IgD-negative memory B cell (primary cell): ENCODE results near the gene ITGB6. TPM values are rescaled to one million over a fixed set of nuclear protein-coding genes. Genes with fewer than 3 reads are reported as not detected.

Source experiments
- H3K27ac Mint-ChIP-seq, 3 donors: one replicate each; pipeline ENCODE4 v1.8.0; 2020 to 2022; ENCODE audit warnings: mild to moderate bottlenecking in 3 of 3, mixed read lengths in 3 of 3, moderate library complexity in 1 of 3
- H3K27me3 Mint-ChIP-seq: one replicate; pipeline ENCODE4 v1.8.0; 2021; ENCODE audit warnings: mixed read lengths
- H3K36me3 Mint-ChIP-seq: one replicate; pipeline ENCODE4 v1.8.0; 2020; ENCODE audit warnings: mild to moderate bottlenecking, mixed read lengths
- H3K4me1 Mint-ChIP-seq, 3 donors: one replicate each; pipeline ENCODE4 v1.8.0; 2020 to 2022; ENCODE audit warnings: mixed read lengths in 3 of 3, mild to moderate bottlenecking in 1 of 3
- H3K4me3 Mint-ChIP-seq, 4 donors: one replicate each; pipeline ENCODE4 v1.8.0; 2020 to 2022; ENCODE audit warnings: mild to moderate bottlenecking in 4 of 4, mixed read lengths in 4 of 4, moderate library complexity in 3 of 4
- H3K9me3 Mint-ChIP-seq, 3 donors: one replicate each; pipeline ENCODE4 v1.8.0; 2020 to 2021; ENCODE audit warnings: mixed read lengths in 3 of 3, mild to moderate bottlenecking in 1 of 3
- polyA plus RNA-seq: library from polyadenylated mRNA; unstranded; fragments of 300-500 nt; fragmentation: Illumina TruSeq; gene quantifications from one replicate; pipeline ENCODE4 v1.2.3, GENCODE V29; 2021

ITGB6 gene
- polyA plus RNA-seq, 1 donor from 2014 or later, result not detected

DNA sequence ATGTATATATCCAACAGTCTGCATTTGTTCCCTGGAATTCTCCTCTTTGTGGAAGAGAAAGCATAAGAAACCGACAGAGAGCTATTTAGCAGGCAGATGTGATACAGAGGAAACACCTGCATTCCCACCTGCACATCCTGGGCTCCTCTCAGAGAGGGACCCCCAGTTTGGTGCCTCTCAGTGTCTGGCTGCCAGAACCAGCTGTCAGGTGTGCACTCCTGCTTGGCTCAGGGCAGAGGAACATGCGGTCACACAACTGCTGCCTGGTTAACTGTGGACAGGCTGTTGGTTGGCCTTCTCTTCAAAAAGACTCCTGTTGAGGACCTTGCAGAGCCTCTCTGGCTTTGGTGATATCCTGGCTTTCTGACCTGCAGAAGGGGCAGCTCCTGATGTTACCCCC, 54.6 kb downstream of the ITGB6 start:
- no peak overlapping the region for H3K27ac Mint-ChIP-seq
- no peaks in the 10 kb centered on the region for H3K36me3 Mint-ChIP-seq
- H3K4me3 Mint-ChIP-seq, result peak overlapping the region in 1 of 4 donors; percentile 28
- peaks cover 15% of the 10 kb centered on the region for H3K27me3 Mint-ChIP-seq
- no peaks in the 10 kb centered on the region for H3K4me1 Mint-ChIP-seq
- H3K9me3 Mint-ChIP-seq, result no peaks in the 10 kb centered on the region

DNA sequence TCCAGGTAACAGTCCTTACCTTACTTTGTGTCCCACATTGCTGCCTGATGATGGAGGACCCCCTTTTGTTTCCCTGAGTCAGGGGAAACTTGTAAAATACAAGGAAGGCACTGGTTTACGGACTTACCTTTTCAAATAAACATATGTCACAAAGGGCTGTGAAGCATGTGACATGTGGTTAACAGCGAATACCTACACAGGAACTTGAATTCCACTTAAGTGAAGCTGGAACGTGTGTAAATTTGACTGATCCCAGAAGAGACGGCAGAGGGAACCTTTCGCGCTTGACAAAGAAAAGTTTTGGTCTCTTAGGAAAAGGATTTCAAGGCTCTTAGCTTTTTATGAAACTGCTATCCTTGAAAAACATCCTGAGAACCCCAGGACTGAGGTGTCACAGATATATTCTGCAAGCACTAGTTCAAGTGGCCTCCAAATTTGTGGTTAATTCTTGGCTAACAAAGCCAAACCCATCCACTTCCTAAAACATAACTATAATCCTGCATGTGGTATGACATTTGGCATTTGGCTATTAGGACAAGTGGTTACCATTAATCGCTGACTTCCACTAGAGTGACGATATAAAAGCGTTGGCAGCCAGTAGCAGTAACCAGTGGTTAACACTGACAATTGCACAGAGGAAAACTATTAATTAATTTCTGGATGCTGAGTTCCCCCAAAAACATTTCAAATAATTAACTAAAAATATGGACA, 55.6 kb downstream of the ITGB6 start:
- Mint-ChIP-seq H3K4me1 (no peaks in the 10 kb centered on the region), H3K27me3 (peaks cover 15% of the 10 kb centered on the region), H3K9me3 (no peaks in the 10 kb centered on the region), H3K36me3 (no peaks in the 10 kb centered on the region), H3K4me3 (no peak overlapping the region), H3K27ac (no peak overlapping the region)

DNA sequence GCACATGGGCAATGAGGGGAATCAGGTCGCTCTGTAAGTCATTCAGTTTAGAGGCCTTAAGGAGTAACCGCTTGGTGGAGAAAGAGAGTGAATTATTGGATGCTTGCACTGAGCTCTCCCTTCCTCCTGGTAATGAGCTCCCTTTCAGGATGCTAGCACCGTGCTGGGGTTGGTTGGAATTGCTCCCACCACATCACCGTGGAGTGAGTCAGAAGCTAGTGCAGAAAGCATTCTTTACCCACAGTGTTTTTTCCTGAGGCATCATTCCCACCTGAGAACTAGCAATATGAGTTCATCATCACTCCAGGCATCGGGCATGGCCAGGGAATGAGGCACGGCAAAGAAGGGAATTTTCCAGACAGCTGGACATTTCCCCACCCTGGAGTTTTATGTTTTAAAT, 57.6 kb downstream of the ITGB6 start:
- Mint-ChIP-seq H3K4me3 (peak overlapping the region in 1 of 4 donors; percentile 63), H3K36me3 (peaks cover 3% of the 10 kb centered on the region), H3K4me1 (no peaks in the 10 kb centered on the region), H3K9me3 (no peaks in the 10 kb centered on the region), H3K27ac (no peak overlapping the region), H3K27me3 (peaks cover 7% of the 10 kb centered on the region)

DNA sequence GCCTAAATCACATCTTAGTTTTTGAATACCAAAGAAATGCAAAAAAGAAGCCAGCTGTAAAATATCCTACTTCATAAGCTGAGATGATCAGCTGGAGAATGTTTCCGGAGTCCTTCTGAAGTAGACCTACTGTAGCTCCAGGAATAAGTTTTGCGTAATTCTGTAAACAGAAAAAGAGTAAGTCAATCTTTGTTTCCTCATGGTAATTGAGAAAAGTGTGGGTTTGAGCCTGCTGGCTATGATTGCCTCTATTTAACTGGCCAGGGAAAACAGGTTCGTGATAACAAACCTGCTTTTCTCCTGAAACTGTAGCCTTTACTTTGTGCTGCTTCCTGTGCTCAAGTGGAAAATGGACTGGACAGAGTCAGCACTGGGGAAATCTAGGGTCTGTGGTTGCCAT, 58.2 kb downstream of the ITGB6 start:
- Mint-ChIP-seq H3K27me3 (peaks cover 4% of the 10 kb centered on the region), H3K36me3 (peaks cover 3% of the 10 kb centered on the region), H3K27ac (no peak overlapping the region), H3K4me3 (peak overlapping the region in 1 of 4 donors; percentile 63), H3K4me1 (no peaks in the 10 kb centered on the region), H3K9me3 (no peaks in the 10 kb centered on the region)

DNA sequence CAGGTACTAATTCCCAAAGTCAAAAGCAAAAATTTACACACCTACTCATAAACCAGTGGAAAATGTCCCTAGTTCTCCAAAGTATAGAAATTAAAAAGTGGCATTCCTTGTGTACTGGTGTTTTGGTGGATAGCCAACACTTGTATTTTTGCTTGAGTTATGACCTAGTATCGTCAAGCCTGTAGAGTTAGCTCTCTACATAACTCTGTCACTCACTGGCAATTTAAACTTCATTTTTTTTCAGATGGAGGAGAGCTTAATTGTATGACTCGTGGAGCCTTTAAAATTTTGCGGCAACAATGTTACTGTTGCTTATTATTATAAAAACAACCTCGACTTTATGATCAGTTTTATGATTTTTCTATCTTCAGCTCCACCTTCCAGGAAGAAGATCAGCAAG, 58.7 kb downstream of the ITGB6 start:
- Mint-ChIP-seq H3K27me3 (peaks cover 3% of the 10 kb centered on the region), H3K36me3 (peaks cover 3% of the 10 kb centered on the region), H3K9me3 (no peaks in the 10 kb centered on the region), H3K27ac (no peak overlapping the region), H3K4me1 (no peaks in the 10 kb centered on the region), H3K4me3 (no peak overlapping the region)

DNA sequence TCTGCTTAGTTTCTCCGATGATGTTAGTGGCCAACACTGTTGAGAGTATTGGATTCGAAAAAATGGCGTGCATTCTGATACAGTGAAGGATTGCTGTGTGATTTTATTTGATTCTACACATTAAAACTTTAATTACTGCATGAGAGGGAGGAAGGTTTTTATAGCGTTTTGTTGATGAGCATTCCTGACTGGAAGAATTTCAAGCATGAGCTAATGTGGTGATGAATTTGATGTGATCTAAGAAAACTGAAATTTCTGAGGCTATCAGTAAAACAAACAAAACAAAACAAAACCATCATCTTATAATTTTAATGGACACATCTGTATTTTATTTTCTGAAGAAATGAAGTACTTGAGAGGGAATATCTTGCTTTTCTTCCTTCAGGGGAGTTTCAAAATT, 59.6 kb downstream of the ITGB6 start:
- H3K36me3 Mint-ChIP-seq, result peaks cover 3% of the 10 kb centered on the region
- no peaks in the 10 kb centered on the region for H3K27me3 Mint-ChIP-seq
- no peaks in the 10 kb centered on the region for H3K9me3 Mint-ChIP-seq
- H3K27ac Mint-ChIP-seq, result no peak overlapping the region
- no peak overlapping the region for H3K4me3 Mint-ChIP-seq
- H3K4me1 Mint-ChIP-seq, result no peaks in the 10 kb centered on the region

DNA sequence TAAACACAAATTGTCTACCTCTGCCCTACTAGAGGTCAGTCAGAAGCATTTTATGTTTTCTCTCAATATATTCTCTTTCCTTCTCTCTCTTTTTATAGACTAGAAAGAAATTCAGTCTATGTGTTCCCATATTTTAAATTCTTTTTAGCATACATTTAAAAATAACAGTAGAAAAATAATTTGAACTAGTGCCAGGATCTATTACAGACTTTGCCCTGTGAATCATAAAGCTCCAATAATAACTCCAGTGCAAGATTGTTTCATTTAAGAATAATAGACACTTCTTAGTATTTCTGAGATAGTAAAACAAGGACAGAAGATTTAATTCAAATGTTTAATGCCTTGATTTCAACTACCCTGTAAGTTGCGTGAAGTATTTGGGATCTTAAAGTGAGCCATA, 60.1 kb downstream of the ITGB6 start:
- no peak overlapping the region for H3K27ac Mint-ChIP-seq
- H3K4me1 Mint-ChIP-seq, result no peaks in the 10 kb centered on the region
- H3K36me3 Mint-ChIP-seq, result peaks cover 3% of the 10 kb centered on the region
- H3K9me3 Mint-ChIP-seq, result no peaks in the 10 kb centered on the region
- no peaks in the 10 kb centered on the region for H3K27me3 Mint-ChIP-seq
- no peak overlapping the region for H3K4me3 Mint-ChIP-seq

DNA sequence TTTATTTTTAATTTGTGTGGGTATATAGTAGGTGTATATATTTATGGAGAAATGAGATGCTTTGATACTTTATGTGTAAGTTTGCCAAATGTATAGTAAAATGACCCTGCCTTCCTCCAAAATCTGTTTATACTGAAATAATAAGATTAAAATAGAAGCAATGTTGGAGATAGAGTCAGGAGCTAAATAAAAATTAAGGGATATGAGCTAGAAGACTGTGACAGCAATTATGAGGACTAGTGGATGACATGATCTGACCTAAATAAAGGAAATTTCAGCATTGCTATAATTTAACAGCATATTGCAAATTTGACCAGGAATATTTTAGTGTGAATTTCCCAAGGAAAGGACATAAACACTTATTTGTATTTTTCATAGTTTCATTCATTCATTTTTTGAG, 60.7 kb downstream of the ITGB6 start:
- no peaks in the 10 kb centered on the region for H3K27me3 Mint-ChIP-seq
- no peak overlapping the region for H3K27ac Mint-ChIP-seq
- no peaks in the 10 kb centered on the region for H3K4me1 Mint-ChIP-seq
- no peaks in the 10 kb centered on the region for H3K9me3 Mint-ChIP-seq
- peaks cover 3% of the 10 kb centered on the region for H3K36me3 Mint-ChIP-seq
- no peak overlapping the region for H3K4me3 Mint-ChIP-seq

DNA sequence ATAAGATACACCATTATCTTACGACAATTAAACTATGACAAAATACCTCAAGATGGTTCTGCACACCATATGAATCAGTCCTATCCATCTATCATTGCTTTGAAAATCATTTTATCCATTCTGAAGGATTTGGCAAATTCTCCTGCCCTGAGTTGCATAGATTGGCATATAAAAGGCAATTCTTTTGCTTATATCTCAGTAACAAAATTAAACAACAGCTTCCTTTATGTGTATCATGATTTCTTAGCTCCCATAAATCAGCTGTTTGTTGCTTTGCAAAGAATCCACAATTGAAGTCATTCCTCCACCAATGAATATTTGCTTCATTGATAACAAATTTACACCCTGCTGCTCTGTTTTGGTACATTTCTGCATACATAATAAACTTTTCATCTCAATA, 61.7 kb downstream of the ITGB6 start:
- no peak overlapping the region for H3K27ac Mint-ChIP-seq
- H3K27me3 Mint-ChIP-seq, result peaks cover 4% of the 10 kb centered on the region
- no peaks in the 10 kb centered on the region for H3K4me1 Mint-ChIP-seq
- no peaks in the 10 kb centered on the region for H3K9me3 Mint-ChIP-seq
- H3K4me3 Mint-ChIP-seq, result no peak overlapping the region
- H3K36me3 Mint-ChIP-seq, result peaks cover 3% of the 10 kb centered on the region

DNA sequence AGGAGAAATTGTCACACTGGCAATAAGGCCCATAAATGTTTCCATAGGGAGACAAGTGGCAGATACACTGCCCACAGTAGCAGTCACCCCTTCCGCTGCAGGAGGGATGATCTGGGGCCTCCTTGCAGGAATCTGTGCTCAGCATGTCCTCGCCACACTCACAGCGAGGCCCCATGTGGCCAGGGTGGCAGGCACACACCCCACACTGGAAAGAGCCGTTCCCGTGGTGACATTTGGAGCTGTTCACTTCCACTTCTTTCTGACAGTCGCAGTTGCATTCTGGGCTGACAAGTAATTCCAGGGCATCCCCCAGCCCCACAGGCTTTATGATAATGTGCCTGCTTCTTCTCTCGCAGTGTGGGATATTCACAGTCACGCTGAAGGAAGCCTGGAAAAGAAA, 62.6 kb downstream of the ITGB6 start:
- peaks cover 3% of the 10 kb centered on the region for H3K36me3 Mint-ChIP-seq
- no peak overlapping the region for H3K27ac Mint-ChIP-seq
- H3K4me3 Mint-ChIP-seq, result no peak overlapping the region
- no peaks in the 10 kb centered on the region for H3K9me3 Mint-ChIP-seq
- H3K4me1 Mint-ChIP-seq, result no peaks in the 10 kb centered on the region
- H3K27me3 Mint-ChIP-seq, result peaks cover 4% of the 10 kb centered on the region

DNA sequence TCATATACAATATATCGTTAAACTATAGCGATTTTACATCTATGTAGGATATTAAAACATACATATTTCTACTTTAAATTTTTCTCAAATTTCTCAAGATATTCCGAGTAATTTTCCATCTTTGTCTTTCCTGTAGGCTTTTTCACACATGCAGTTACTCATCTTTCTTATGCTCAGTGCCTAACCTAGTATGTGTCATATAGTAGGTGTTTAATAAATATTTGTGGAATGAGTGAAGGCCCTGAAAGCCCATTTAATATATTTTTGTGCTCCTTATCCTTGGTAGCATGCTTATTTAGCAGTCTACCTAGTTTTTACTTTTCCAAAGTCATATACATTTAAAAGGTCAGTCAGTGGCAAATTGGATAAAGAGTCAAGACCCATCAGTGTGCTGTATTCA, 67.3 kb downstream of the ITGB6 start:
- no peaks in the 10 kb centered on the region for H3K36me3 Mint-ChIP-seq
- H3K27me3 Mint-ChIP-seq, result peaks cover 16% of the 10 kb centered on the region
- H3K4me1 Mint-ChIP-seq, result no peaks in the 10 kb centered on the region
- H3K27ac Mint-ChIP-seq, result no peak overlapping the region
- no peak overlapping the region for H3K4me3 Mint-ChIP-seq
- peaks cover 0 to 1% (median 0%) of the 10 kb centered on the region in 3 donors for H3K9me3 Mint-ChIP-seq

DNA sequence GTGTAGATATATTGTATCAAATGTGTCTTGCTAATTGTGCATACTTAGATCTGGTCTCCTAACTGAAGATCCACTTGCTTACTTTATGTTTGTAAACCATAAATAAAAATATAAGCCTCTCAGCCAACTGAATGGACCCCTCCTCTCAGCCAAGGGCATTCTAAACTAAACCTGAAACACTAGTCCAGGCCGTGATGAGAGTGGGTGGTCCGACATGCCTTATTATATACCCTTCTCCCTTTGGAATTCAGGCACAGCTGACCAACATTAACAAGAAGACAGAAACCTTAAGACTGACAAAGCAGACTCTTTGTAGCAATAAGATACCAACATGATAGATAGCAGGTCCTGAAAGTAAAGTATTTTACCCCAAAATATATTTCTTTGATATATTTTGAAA, 73.3 kb downstream of the ITGB6 start:
- no peaks in the 10 kb centered on the region for H3K4me1 Mint-ChIP-seq
- H3K27ac Mint-ChIP-seq, result no peak overlapping the region
- peaks cover 18% of the 10 kb centered on the region for H3K27me3 Mint-ChIP-seq
- H3K36me3 Mint-ChIP-seq, result no peaks in the 10 kb centered on the region
- peaks cover 0 to 3% (median 0%) of the 10 kb centered on the region in 3 donors for H3K9me3 Mint-ChIP-seq
- no peak overlapping the region for H3K4me3 Mint-ChIP-seq

DNA sequence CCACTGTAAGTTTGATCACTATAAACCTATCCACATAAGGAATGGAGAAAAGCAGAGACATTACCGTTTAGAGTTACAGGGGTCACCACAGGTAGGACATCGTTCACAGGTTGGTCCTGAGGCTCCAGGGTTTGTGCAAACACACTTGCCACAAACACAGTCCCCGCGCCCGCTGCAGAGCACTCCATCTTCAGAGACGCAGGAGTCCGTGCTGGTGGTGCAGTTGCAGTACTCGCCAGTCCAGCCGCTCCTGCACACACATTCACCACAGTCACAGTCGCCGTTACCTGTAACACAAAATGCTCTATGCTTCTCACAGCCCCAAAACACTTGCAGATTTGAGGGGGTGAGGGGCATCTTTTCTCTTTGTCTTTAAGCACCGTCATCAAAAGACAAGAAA, 73.8 kb downstream of the ITGB6 start:
- Mint-ChIP-seq H3K4me3 (no peak overlapping the region), H3K27ac (no peak overlapping the region), H3K27me3 (peaks cover 18% of the 10 kb centered on the region), H3K36me3 (no peaks in the 10 kb centered on the region), H3K9me3 (peaks cover 0 to 3% (median 0%) of the 10 kb centered on the region in 3 donors), H3K4me1 (no peaks in the 10 kb centered on the region)

DNA sequence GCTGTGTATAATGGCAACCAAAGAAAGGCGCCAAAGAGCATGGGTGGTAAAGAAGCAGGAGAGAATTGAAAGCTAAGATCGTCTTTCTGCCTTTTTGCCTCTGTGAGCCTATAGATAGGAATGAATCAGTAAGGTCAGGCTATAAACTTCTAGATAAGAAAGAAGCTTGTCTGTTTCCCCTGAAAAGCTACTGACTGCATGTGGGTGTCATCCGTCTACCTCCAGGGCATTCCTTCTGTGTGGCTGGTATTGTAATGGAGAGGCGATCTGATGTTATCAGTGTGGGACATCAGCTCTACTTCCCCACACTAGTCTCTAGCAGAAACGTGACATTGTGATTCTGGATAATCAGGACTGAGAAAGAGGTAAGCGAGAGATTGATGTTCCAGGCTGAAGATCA, 74.2 kb downstream of the ITGB6 start:
- H3K27me3 Mint-ChIP-seq, result peaks cover 16% of the 10 kb centered on the region
- no peak overlapping the region for H3K27ac Mint-ChIP-seq
- no peaks in the 10 kb centered on the region for H3K36me3 Mint-ChIP-seq
- H3K9me3 Mint-ChIP-seq, result peaks cover 0 to 3% (median 0%) of the 10 kb centered on the region in 3 donors
- H3K4me3 Mint-ChIP-seq, result no peak overlapping the region
- H3K4me1 Mint-ChIP-seq, result no peaks in the 10 kb centered on the region

DNA sequence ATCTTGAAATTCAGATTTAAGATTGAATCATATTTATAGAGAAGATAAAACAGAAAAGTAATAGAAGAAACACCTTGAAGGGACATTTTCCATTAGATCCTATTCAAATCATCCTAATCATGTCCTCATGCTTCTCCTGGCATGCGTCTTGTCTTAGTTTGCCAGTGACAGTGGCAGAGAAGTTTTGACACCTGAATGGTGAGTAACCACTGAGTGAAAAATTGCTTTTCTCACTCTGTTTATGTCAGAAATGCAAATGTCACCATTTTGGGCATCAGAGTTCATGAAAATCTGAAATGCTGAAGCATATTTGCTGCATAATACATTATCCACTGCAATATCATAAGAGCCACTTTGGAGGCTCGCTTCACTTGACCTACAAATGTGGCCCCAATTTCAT, 74.7 kb downstream of the ITGB6 start:
- Mint-ChIP-seq H3K27me3 (peaks cover 15% of the 10 kb centered on the region), H3K4me1 (no peaks in the 10 kb centered on the region), H3K27ac (no peak overlapping the region), H3K36me3 (no peaks in the 10 kb centered on the region), H3K4me3 (no peak overlapping the region), H3K9me3 (peaks cover 0 to 3% (median 0%) of the 10 kb centered on the region in 3 donors)

DNA sequence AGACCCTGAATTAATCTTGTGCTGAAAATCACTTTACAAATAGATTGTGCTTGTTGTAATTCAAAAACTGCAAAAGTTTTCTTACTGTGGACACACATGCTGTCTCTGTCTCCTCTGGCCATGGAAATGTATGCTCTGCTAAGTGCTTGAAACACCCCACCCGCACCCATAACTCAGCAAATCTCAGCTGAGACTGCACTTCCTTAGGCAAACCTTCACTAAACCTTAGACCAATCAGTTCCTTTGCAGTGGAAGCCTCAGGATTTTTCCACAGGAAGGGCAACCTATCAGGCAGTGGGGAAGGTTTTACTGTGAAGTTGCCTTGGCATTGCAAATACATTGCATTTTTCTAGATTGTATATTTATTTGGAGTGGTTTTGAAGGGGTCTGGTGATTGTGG, 75.5 kb downstream of the ITGB6 start:
- Mint-ChIP-seq H3K36me3 (no peaks in the 10 kb centered on the region), H3K9me3 (peaks cover 0 to 3% (median 0%) of the 10 kb centered on the region in 3 donors), H3K27ac (no peak overlapping the region), H3K4me1 (no peaks in the 10 kb centered on the region), H3K27me3 (peaks cover 15% of the 10 kb centered on the region), H3K4me3 (no peak overlapping the region)
